ENCODE measurements around the gene FLT4.

The FLT4 gene

DNA sequence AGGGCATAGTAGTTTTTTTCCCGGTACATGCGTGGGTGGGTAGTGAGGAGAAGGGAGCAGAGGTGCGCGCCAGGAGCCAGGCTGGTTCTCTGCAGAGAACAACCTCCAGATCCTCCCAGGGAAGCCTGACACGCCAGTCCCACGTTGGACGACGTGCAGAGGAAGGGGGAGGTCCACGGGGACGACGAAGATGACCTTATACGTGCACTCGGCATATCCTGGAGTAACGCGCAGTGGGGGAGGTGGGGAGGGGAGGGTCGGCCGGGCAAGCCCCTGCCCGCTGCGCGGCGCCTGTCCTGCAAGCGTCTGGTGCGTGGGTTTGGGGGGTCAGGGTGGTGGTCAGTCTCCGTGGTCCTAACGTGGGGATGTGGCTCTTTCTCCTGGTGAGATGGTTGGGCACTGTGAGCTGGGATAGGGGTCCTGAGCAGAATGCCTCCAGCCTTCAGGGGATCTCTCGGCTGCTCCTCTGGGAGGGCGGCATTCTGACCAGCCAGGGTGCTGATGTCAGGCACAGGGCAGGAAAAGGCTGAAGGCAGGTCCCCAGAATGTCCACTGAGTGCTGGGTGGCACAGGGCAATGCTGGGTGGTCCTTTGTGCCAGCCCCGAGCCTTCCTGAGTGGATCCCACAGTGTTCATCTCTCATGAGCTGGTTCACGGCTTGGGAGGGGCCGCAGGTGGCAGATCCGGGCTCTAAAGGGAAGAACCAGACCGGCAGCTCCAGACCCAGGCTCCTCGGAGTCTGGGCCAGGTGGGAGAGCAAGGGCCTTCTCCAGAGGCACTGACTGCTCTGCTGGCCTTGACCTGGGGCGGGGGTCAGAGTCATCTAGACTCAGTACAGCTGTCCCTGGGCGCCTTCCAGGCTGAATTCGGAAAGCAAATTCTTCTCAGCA lies 47.6 kb downstream of the FLT4 start:
- DNase-seq (ENCODE audit: extremely low read depth, insufficient read length) = no peak
- TF ChIP-seq, protein P1, sequence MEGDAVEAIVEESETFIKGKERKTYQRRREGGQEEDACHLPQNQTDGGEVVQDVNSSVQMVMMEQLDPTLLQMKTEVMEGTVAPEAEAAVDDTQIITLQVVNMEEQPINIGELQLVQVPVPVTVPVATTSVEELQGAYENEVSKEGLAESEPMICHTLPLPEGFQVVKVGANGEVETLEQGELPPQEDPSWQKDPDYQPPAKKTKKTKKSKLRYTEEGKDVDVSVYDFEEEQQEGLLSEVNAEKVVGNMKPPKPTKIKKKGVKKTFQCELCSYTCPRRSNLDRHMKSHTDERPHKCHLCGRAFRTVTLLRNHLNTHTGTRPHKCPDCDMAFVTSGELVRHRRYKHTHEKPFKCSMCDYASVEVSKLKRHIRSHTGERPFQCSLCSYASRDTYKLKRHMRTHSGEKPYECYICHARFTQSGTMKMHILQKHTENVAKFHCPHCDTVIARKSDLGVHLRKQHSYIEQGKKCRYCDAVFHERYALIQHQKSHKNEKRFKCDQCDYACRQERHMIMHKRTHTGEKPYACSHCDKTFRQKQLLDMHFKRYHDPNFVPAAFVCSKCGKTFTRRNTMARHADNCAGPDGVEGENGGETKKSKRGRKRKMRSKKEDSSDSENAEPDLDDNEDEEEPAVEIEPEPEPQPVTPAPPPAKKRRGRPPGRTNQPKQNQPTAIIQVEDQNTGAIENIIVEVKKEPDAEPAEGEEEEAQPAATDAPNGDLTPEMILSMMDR (IDR thresholded peaks at IDR 0.05; ENCODE audit: insufficient read depth, low read length, poor library complexity, severe bottlenecking) = no peak
- H3K27me3 ChIP-seq (replicated peaks; ENCODE audit: control insufficient read depth, insufficient read depth, low read length) = no peaks in the 10 kb centered on the region; the same call in 1 of the 2 replicates
- H3K4me3 ChIP-seq (replicated peaks; ENCODE audit: low read depth, low read length) = no peak overlapping the region
- H3K36me3 ChIP-seq (ENCODE audit: control insufficient read depth, insufficient read depth, low read length) = no peaks in the 10 kb centered on the region

DNA sequence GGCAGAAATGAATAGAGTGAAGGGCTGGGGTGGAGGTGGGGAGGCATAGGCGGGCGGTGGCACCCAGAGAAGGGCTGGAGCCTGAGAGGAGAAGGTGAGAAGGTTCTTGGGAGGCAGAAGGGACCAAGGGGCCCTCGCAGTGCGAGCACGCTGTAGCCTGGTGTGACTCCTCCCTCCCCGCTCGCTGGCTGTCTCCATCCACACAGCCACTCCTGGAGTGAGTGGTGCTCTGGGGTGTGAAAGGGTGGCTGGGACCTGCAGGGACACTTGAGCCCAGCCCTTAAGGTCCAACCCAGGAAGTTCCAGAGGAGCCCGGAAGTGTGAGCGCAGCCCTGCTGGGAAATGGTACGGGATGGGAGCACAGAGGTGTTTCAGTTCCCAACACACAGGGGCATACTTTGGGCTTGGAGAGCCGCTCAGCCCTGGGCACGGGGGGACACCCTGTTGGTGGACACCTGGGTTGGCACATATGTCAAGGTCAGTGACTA lies 48.8 kb downstream of the FLT4 start:
- H3K36me3 ChIP-seq (ENCODE audit: control insufficient read depth, insufficient read depth, low read length) = no peaks in the 10 kb centered on the region
- TF ChIP-seq, protein P1 (IDR thresholded peaks at IDR 0.05; ENCODE audit: insufficient read depth, low read length, poor library complexity, severe bottlenecking) = no peak
- DNase-seq (ENCODE audit: extremely low read depth, insufficient read length) = no peak
- no peak overlapping the region for H3K4me3 ChIP-seq (replicated peaks; ENCODE audit: low read depth, low read length)
- H3K27me3 ChIP-seq (replicated peaks; ENCODE audit: control insufficient read depth, insufficient read depth, low read length) = no peaks in the 10 kb centered on the region; the same call in 1 of the 2 replicates

DNA sequence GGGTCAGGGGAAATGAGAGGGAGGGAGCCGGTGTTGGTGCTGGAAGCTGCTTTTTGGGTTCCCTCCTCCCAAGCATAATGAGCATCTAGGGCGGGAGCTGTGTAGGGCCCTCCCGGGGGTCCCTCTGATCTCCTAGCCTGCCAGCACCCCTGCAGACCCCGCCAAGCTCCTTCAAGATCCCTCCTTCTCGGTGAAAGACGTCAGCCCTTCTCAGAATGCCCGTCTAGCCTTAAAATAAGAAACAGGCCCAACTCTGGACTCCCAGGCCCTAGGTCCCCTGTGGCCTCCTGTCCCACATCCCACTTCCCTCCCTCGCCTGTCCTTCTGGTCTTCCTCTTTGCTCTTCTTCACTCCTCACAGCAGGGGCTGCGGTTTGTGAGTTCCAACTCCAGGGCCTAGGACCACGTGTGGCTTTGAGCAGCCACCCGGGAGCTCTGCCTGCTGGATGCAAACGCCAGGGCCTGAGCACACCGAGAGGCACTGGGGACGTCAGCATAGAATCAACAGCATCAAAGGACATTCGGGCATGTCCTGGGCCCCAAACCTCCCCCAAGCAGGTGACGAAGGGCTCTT lies 49.3 kb downstream of the FLT4 start:
- Histone ChIP-seq H3K4me3 (replicated peaks; ENCODE audit: low read depth, low read length) (no peak overlapping the region), H3K36me3 (ENCODE audit: control insufficient read depth, insufficient read depth, low read length) (no peaks in the 10 kb centered on the region), H3K27me3 (replicated peaks; ENCODE audit: control insufficient read depth, insufficient read depth, low read length) (no peaks in the 10 kb centered on the region; the same call in 1 of the 2 replicates)
- TF ChIP-seq, protein P1 (IDR thresholded peaks at IDR 0.05; ENCODE audit: insufficient read depth, low read length, poor library complexity, severe bottlenecking) = no peak
- no peak for DNase-seq (ENCODE audit: extremely low read depth, insufficient read length)

DNA sequence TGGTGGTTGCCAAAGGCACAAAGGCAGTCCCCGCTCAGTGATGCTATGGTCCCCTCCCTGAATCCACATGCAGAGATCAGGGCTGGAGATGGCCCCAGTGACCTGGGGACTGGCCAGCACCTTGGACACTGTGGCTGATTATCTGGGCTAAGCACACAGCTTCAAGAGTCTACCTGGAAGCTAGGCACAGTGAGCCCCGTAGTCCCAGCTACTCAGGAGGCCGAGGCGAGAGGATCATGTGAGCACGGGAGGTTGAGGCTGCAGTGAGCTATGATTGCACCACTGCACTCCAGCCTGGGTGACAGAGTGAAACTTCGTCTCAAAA lies 49.8 kb downstream of the FLT4 start:
- no peak overlapping the region for H3K4me3 ChIP-seq (replicated peaks; ENCODE audit: low read depth, low read length)
- DNase-seq (ENCODE audit: extremely low read depth, insufficient read length) = no peak
- TF ChIP-seq, protein P1 (IDR thresholded peaks at IDR 0.05; ENCODE audit: insufficient read depth, low read length, poor library complexity, severe bottlenecking) = no peak
- H3K36me3 ChIP-seq (ENCODE audit: control insufficient read depth, insufficient read depth, low read length) = no peaks in the 10 kb centered on the region
- no peaks in the 10 kb centered on the region; the same call in 1 of the 2 replicates for H3K27me3 ChIP-seq (replicated peaks; ENCODE audit: control insufficient read depth, insufficient read depth, low read length)

DNA sequence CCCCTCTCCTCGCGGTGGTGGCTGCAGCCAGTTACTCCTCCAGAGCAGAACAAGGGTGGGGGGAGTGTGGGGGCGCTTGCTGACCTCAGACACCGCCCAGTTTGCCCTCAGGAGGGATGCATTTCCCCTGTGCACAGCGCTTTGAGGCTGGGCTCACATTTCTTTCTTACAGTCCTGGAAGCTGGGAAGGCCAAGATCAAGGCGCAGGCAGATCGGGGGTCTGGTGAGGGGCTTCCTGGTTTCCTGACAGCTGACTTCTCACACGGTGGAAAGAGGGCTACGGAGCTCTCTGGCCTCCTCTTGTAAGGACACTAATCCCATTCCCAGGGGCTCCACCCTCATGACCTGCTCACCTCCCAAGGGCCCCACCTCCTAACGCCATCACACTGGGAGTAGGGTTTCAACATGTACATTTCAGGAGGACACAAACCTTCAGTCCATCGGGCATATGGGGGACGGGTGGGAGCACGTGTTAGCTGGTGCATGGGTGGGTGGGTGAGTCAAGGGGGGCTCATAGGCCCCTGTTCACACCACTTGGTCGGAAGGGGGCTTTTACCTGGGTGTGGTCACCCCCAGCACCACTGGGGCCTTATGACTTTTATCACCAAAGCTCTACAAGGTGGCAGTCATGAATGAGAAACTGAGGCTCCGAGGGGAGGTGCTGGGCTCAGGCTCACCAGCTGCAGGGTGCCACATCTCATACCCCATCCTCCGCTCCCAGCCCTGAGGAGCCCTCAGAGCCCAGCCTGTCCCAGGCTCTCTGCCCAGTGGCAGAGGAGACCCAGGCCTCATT lies 50.4 kb downstream of the FLT4 start:
- TF ChIP-seq, protein P1 (IDR thresholded peaks at IDR 0.05; ENCODE audit: insufficient read depth, low read length, poor library complexity, severe bottlenecking) = no peak
- H3K36me3 ChIP-seq (ENCODE audit: control insufficient read depth, insufficient read depth, low read length) = no peaks in the 10 kb centered on the region
- no peak for DNase-seq (ENCODE audit: extremely low read depth, insufficient read length)
- H3K27me3 ChIP-seq (replicated peaks; ENCODE audit: control insufficient read depth, insufficient read depth, low read length) = no peaks in the 10 kb centered on the region; the same call in 1 of the 2 replicates
- no peak overlapping the region for H3K4me3 ChIP-seq (replicated peaks; ENCODE audit: low read depth, low read length)
